IMR-90 (cell line): ENCODE measurements around the gene FBXO22. TPM values are rescaled to one million over a fixed set of nuclear protein-coding genes. Genes with fewer than 3 reads are reported as not detected.

Experiments
- ATAC-seq: fragments of 200-7000 bp; cut with Tn5 transposase; 2 replicates; pipeline ENCODE4 v1.9.1; 2020; ENCODE audit warnings: low read depth, mild to moderate bottlenecking, moderate library complexity
- BruUV-seq: library from RNA; stranded (reverse); fragments of 400-500 nt; replicated peaks from 2 replicates; lab custom pipeline; 2021; lab: Mats Ljungman, UMichigan
- CTCF ChIA-PET: fragments of 300-600 bp; formaldehyde crosslinking; extraction: SDS; loops from one replicate; lab custom pipeline; 2021; ENCODE audit warnings: antibody characterized with exemption; lab: Yijun Ruan, JAX
- POLR2A ChIA-PET: fragments of 300-600 bp; sonication (Branson Sonifier 250); formaldehyde crosslinking; loops from one replicate; lab custom pipeline; 2022; ENCODE audit warnings: antibody characterized with exemption; ENCODE audit not compliant: unreplicated experiment; lab: Charles Lee
- DNase-seq: peaks from one replicate; pipeline ENCODE4 v3.0.0; 2013
- H2AFZ ChIP-seq: replicated peaks from 2 replicates; pipeline ENCODE3; 2013; ENCODE audit warnings: low read length, mild to moderate bottlenecking; ENCODE audit not compliant: poor library complexity
- H2AK5ac ChIP-seq: 2 replicates; pipeline ENCODE4 v1.6.1; 2013; ENCODE audit warnings: low read depth, low read length, inconsistent platforms
- H2AK9ac ChIP-seq: replicated peaks from 2 replicates; pipeline ENCODE3; 2013; ENCODE audit warnings: mild to moderate bottlenecking, low read depth, low read length, moderate library complexity; ENCODE audit not compliant: poor library complexity
- H2BK120ac ChIP-seq: 2 replicates; pipeline ENCODE4 v1.6.1; 2013; ENCODE audit warnings: low read depth, low read length, inconsistent platforms
- H2BK15ac ChIP-seq: 3 replicates; pipeline ENCODE4 v1.6.1; 2013; ENCODE audit warnings: low read depth, low read length, inconsistent platforms
- H2BK20ac ChIP-seq: 2 replicates; pipeline ENCODE4 v1.6.1; 2013; ENCODE audit warnings: low read depth, mild to moderate bottlenecking, inconsistent platforms, low read length, moderate library complexity
- H2BK5ac ChIP-seq: 2 replicates; pipeline ENCODE4 v1.6.1; 2013; ENCODE audit warnings: mild to moderate bottlenecking, low read depth, low read length, inconsistent platforms; ENCODE audit not compliant: poor library complexity, severe bottlenecking
- H3K14ac ChIP-seq: replicated peaks from 2 replicates; pipeline ENCODE4 v1.6.1; 2013; ENCODE audit warnings: low read depth, low read length, inconsistent platforms
- H3K18ac ChIP-seq: 2 replicates; pipeline ENCODE4 v1.6.1; 2013; ENCODE audit warnings: low read depth, low read length, control low read depth
- H3K23ac ChIP-seq: 2 replicates; pipeline ENCODE4 v1.6.1; 2013; ENCODE audit warnings: low read depth, low read length, inconsistent platforms
- H3K27ac ChIP-seq: 2 replicates; pipeline ENCODE4 v1.5.1; 2013; ENCODE audit warnings: mild to moderate bottlenecking, control low read depth, low read length; ENCODE audit not compliant: insufficient read depth
- H3K27me3 ChIP-seq: 2 replicates; pipeline ENCODE4 v1.6.1; 2013; ENCODE audit warnings: low read length; ENCODE audit not compliant: control insufficient read depth, insufficient read depth
- H3K36me3 ChIP-seq: 2 replicates; pipeline ENCODE4 v1.6.1; 2013; ENCODE audit warnings: low read length, mixed read lengths; ENCODE audit not compliant: control insufficient read depth, insufficient read depth
- H3K4ac ChIP-seq: 2 replicates; pipeline ENCODE4 v1.6.1; 2013; ENCODE audit warnings: low read depth, low read length, inconsistent platforms
- H3K4me1 ChIP-seq: 2 replicates; pipeline ENCODE4 v1.6.1; 2013; ENCODE audit warnings: low read length, mixed read lengths; ENCODE audit not compliant: control insufficient read depth, insufficient read depth
- H3K4me2 ChIP-seq: 2 replicates; pipeline ENCODE4 v1.6.1; 2013; ENCODE audit warnings: low read depth, mild to moderate bottlenecking, control low read depth, low read length, moderate library complexity
- H3K4me3 ChIP-seq: 2 replicates; pipeline ENCODE4 v1.5.1; 2013; ENCODE audit warnings: low read depth, mild to moderate bottlenecking, control low read depth, low read length, moderate library complexity; ENCODE audit not compliant: insufficient read depth
- H3K56ac ChIP-seq: 2 replicates; pipeline ENCODE4 v1.6.1; 2013; ENCODE audit warnings: low read length, inconsistent platforms; ENCODE audit not compliant: insufficient read depth; ENCODE audit errors: extremely low read depth
- H3K79me1 ChIP-seq, 2 experiments: 2 replicates each; pipeline ENCODE4 v1.6.1; 2013; ENCODE audit warnings: low read length in 2 of 2, inconsistent platforms in 1 of 2, low read depth in 1 of 2
- H3K9ac ChIP-seq: 2 replicates; pipeline ENCODE4 v1.6.1; 2013; ENCODE audit warnings: low read depth, low read length, control low read depth
- H3K9me1 ChIP-seq: 2 replicates; pipeline ENCODE4 v1.6.1; 2013; ENCODE audit warnings: low read length, inconsistent platforms; ENCODE audit not compliant: insufficient read depth
- H3K9me3 ChIP-seq: 2 replicates; pipeline ENCODE4 v1.6.1; 2013; ENCODE audit warnings: low read length; ENCODE audit not compliant: control insufficient read depth, insufficient read depth
- H4K20me1 ChIP-seq: 2 replicates; pipeline ENCODE4 v1.6.1; 2013; ENCODE audit warnings: low read length, inconsistent platforms; ENCODE audit not compliant: insufficient read depth
- H4K5ac ChIP-seq: 2 replicates; pipeline ENCODE4 v1.6.1; 2013; ENCODE audit warnings: mild to moderate bottlenecking, low read depth, low read length, control low read depth
- H4K8ac ChIP-seq, 2 experiments: 2 replicates each; pipeline ENCODE4 v1.6.1; 2013; ENCODE audit warnings: low read depth in 2 of 2, low read length in 2 of 2, control low read depth in 1 of 2, inconsistent platforms in 1 of 2
- H4K91ac ChIP-seq: 2 replicates; pipeline ENCODE4 v1.6.1; 2013; ENCODE audit warnings: low read depth, low read length, inconsistent platforms; ENCODE audit not compliant: insufficient read depth
- BHLHE40 ChIP-seq: fragments of 150-350 bp; IDR thresholded peaks from 2 replicates; pipeline ENCODE4 v1.6.1; 2016; ENCODE audit warnings: mild to moderate bottlenecking, low read depth, low read length
- CEBPB ChIP-seq: IDR thresholded peaks from 2 replicates; pipeline ENCODE4 v1.6.1; 2012; ENCODE audit warnings: low read depth, low read length, improper control_type of control experiment
- CHD1 ChIP-seq: IDR thresholded peaks from 2 replicates; pipeline ENCODE4 v1.6.1; 2012; ENCODE audit warnings: low read depth, low read length, improper control_type of control experiment
- MAFK ChIP-seq: IDR thresholded peaks from 2 replicates; pipeline ENCODE4 v1.6.1; 2012; ENCODE audit warnings: low read depth, low read length, improper control_type of control experiment
- MAZ ChIP-seq: IDR thresholded peaks from 2 replicates; pipeline ENCODE4 v1.6.1; 2012; ENCODE audit warnings: low read depth, mild to moderate bottlenecking, low read length, improper control_type of control experiment, moderate library complexity, borderline replicate concordance
- MXI1 ChIP-seq: IDR thresholded peaks from 2 replicates; pipeline ENCODE4 v1.6.1; 2012; ENCODE audit warnings: low read depth, mild to moderate bottlenecking, low read length, moderate library complexity, borderline replicate concordance
- NFE2L2 ChIP-seq: fragments of 150-350 bp; IDR thresholded peaks from 2 replicates; pipeline ENCODE4 v1.6.1; 2016; ENCODE audit warnings: low read depth, mild to moderate bottlenecking, low read length
- POLR2A ChIP-seq: IDR thresholded peaks from 2 replicates; pipeline ENCODE4 v1.6.1; 2012; ENCODE audit warnings: mild to moderate bottlenecking, low read depth, low read length
- RAD21 ChIP-seq: IDR thresholded peaks from 2 replicates; pipeline ENCODE4 v1.6.1; 2012; ENCODE audit warnings: low read length, improper control_type of control experiment
- RCOR1 ChIP-seq: IDR thresholded peaks from 2 replicates; pipeline ENCODE4 v1.6.1; 2012; ENCODE audit warnings: mild to moderate bottlenecking, low read length, improper control_type of control experiment; ENCODE audit not compliant: insufficient replicate concordance
- RFX5 ChIP-seq: IDR thresholded peaks from 2 replicates; pipeline ENCODE4 v1.8.0; 2012; ENCODE audit warnings: low read depth, mild to moderate bottlenecking, low read length, moderate library complexity
- WGBS, 2 experiments: methylation state at CpG; one replicate each; pipeline versions ENCODE4 v1.1.5 to v1.1.7; 2013; ENCODE audit warnings: missing lambda C conversion rate in 2 of 2; ENCODE audit not compliant: insufficient read length in 1 of 2; ENCODE audit errors: extremely low coverage in 2 of 2; 5-methylcytosine and 5-hydroxymethylcytosine counted together
- dilution Hi-C: fragments of 300-500 bp; cut with HindIII; formaldehyde crosslinking; loops from one replicate; pipeline ENCODE4 v1.14.3; 2018; ENCODE audit warnings: low sequenced_read_pairs; ENCODE audit not compliant: unreplicated experiment
- in situ Hi-C: fragments of 300-500 bp; cut with MboI; formaldehyde crosslinking; loops from 3 replicates; pipeline ENCODE4 v1.14.3; 2019; ENCODE audit warnings: low sequenced_read_pairs, inconsistent platforms, mixed read lengths
- intact Hi-C: fragments of 100-400 bp; cut with micrococcal nuclease; formaldehyde crosslinking; loops from 2 replicates; pipeline ENCODE4 v1.10.0; 2022
- polyA plus RNA-seq, 3 experiments: library from polyadenylated mRNA; depleted of rRNA; stranded (reverse); fragments of >200 nt; gene quantifications; 2 replicates each; pipeline ENCODE4 v1.2.3, GENCODE V29; 2012; ENCODE audit warnings: low replicate concordance in 1 of 3
- total RNA-seq: library from RNA; depleted of rRNA; stranded (reverse); fragments of >200 nt; gene quantifications from 2 replicates; pipeline ENCODE4 v1.2.3, GENCODE V29; 2012
- TF ChIP-seq, protein P1 (sequence below): fragments of 150-350 bp; IDR thresholded peaks from 2 replicates; pipeline ENCODE4 v1.6.1; 2017; ENCODE audit warnings: mild to moderate bottlenecking, antibody characterized with exemption, low read length, low read depth
- TF ChIP-seq, protein P2 (sequence below): fragments of 150-350 bp; IDR thresholded peaks from 2 replicates; pipeline ENCODE4 v1.6.1; 2016; ENCODE audit warnings: low read depth, mild to moderate bottlenecking, low read length, moderate library complexity, borderline replicate concordance
- TF ChIP-seq, protein P3 (sequence below): conservative IDR thresholded peaks from 2 replicates; pipeline ENCODE4 v1.5.1; 2012; ENCODE audit warnings: mild to moderate bottlenecking, low read depth, low read length, improper control_type of control experiment

FBXO22 gene
- total and polyA plus RNA-seq, 2 of the 4 experiments (the other 2 are of a cell fraction): 22.4 to 45.2 TPM

DNA sequence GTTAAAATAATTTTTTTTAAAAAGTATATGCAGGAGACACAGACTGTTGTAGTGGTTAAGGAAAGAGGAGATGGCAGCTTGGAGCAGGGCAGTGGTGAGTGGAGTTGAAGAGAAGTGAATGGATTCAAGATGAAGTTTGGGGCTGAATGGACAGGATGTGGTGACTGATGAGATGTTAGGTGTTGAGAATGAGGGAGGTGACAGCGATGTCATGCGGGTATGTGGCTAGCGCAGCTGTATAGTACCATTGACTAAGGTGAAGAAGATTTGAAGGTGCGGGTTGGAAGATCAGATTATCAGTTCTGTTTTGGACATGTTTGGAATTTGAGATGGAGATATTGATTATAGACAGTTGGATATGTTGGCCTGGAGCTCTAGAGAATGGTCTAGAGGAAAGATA lies 20.1 kb downstream of the FBXO22 start:
- Histone ChIP-seq H4K8ac (no peak overlapping the region), H3K4me3 (no peak overlapping the region), H3K4me1 (peaks cover 4% of the 10 kb centered on the region), H3K4me2 (no peak overlapping the region), H3K27me3 (no peaks in the 10 kb centered on the region), H2BK5ac (no peak overlapping the region), H2BK120ac (no peak overlapping the region), H4K91ac (no peak overlapping the region), H3K9ac (no peak overlapping the region), H3K9me3 (no peaks in the 10 kb centered on the region), H2BK20ac (no peak overlapping the region), H3K36me3 (peaks cover 9% of the 10 kb centered on the region), H3K56ac (no peak overlapping the region), H3K18ac (no peak overlapping the region), H3K4ac (no peak overlapping the region), H2AFZ (no peak overlapping the region), H2AK9ac (no peak overlapping the region), H2AK5ac (no peak overlapping the region), H3K79me1 (peaks cover 41 to 87% of the 10 kb centered on the region in 2 experiments), H3K27ac (no peak overlapping the region), H4K20me1 (peaks cover 44% of the 10 kb centered on the region), H3K14ac (no peak overlapping the region), H2BK15ac (no peak overlapping the region), H3K23ac (no peak overlapping the region), H3K9me1 (peaks cover 19% of the 10 kb centered on the region), H4K5ac (no peak overlapping the region)
- intact Hi-C loops (no loop called here), dilution Hi-C loops (no loop called here), in situ Hi-C loops (no loop called here)
- CTCF ChIA-PET: no interaction called here
- DNase-seq (no peak), ATAC-seq (no peak)
- 100% methylated on average over 1 to 3 of the region's 4 CpGs for WGBS, 2 experiments
- BruUV-seq: no TSS peak
- POLR2A ChIA-PET: interaction anchor here (0.5 kb wide), 1 partner anchor 83 kb away, joined by 6 read pairs; no protein-coding TSS in a partner anchor
- no peak for TF ChIP-seq CHD1
- no peak for TF ChIP-seq MAFK
- TF ChIP-seq RAD21: no peak
- TF ChIP-seq MAZ: no peak
- TF ChIP-seq RFX5: no peak
- TF ChIP-seq, protein P1, sequence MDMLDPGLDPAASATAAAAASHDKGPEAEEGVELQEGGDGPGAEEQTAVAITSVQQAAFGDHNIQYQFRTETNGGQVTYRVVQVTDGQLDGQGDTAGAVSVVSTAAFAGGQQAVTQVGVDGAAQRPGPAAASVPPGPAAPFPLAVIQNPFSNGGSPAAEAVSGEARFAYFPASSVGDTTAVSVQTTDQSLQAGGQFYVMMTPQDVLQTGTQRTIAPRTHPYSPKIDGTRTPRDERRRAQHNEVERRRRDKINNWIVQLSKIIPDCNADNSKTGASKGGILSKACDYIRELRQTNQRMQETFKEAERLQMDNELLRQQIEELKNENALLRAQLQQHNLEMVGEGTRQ: no peak
- TF ChIP-seq, protein P2, sequence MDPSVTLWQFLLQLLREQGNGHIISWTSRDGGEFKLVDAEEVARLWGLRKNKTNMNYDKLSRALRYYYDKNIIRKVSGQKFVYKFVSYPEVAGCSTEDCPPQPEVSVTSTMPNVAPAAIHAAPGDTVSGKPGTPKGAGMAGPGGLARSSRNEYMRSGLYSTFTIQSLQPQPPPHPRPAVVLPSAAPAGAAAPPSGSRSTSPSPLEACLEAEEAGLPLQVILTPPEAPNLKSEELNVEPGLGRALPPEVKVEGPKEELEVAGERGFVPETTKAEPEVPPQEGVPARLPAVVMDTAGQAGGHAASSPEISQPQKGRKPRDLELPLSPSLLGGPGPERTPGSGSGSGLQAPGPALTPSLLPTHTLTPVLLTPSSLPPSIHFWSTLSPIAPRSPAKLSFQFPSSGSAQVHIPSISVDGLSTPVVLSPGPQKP: no peak
- TF ChIP-seq BHLHE40: no peak
- TF ChIP-seq, protein P3, sequence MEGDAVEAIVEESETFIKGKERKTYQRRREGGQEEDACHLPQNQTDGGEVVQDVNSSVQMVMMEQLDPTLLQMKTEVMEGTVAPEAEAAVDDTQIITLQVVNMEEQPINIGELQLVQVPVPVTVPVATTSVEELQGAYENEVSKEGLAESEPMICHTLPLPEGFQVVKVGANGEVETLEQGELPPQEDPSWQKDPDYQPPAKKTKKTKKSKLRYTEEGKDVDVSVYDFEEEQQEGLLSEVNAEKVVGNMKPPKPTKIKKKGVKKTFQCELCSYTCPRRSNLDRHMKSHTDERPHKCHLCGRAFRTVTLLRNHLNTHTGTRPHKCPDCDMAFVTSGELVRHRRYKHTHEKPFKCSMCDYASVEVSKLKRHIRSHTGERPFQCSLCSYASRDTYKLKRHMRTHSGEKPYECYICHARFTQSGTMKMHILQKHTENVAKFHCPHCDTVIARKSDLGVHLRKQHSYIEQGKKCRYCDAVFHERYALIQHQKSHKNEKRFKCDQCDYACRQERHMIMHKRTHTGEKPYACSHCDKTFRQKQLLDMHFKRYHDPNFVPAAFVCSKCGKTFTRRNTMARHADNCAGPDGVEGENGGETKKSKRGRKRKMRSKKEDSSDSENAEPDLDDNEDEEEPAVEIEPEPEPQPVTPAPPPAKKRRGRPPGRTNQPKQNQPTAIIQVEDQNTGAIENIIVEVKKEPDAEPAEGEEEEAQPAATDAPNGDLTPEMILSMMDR: no peak
- no peak for TF ChIP-seq POLR2A
- TF ChIP-seq RCOR1: no peak
- no peak for TF ChIP-seq MXI1
- no peak for TF ChIP-seq CEBPB
- no peak for TF ChIP-seq NFE2L2
